Nephron progenitor cell (in vitro differentiated cells): ENCODE measurements around the gene FLT1.

Experiments used
- DNase-seq: peaks from one replicate; pipeline ENCODE4 v3.0.0; 2021
- H3K27ac Mint-ChIP-seq: 2 replicates; pipeline ENCODE4 v1.8.0; 2021; ENCODE audit warnings: mild to moderate bottlenecking, moderate library complexity, mixed read lengths
- H3K27me3 Mint-ChIP-seq: 2 replicates; pipeline ENCODE4 v1.8.0; 2021; ENCODE audit warnings: mild to moderate bottlenecking, low read depth, mixed read lengths; ENCODE audit not compliant: poor library complexity
- H3K36me3 Mint-ChIP-seq: 2 replicates; pipeline ENCODE4 v1.8.0; 2021; ENCODE audit warnings: low read depth, mixed read lengths
- H3K4me1 Mint-ChIP-seq: 2 replicates; pipeline ENCODE4 v1.8.0; 2021; ENCODE audit warnings: mixed read lengths
- H3K4me3 Mint-ChIP-seq: 2 replicates; pipeline ENCODE4 v1.8.0; 2021; ENCODE audit warnings: mild to moderate bottlenecking, moderate library complexity, mixed read lengths
- H3K9me3 Mint-ChIP-seq: 2 replicates; pipeline ENCODE4 v1.8.0; 2021; ENCODE audit warnings: mild to moderate bottlenecking, moderate library complexity, mixed read lengths
- TF ChIP-seq, protein P1 (sequence below): fragments of 200-600 bp; sonication (generic); IDR thresholded peaks from 2 replicates; pipeline ENCODE4 v1.5.0; 2021; ENCODE audit warnings: antibody characterized with exemption

FLT1 gene

DNA sequence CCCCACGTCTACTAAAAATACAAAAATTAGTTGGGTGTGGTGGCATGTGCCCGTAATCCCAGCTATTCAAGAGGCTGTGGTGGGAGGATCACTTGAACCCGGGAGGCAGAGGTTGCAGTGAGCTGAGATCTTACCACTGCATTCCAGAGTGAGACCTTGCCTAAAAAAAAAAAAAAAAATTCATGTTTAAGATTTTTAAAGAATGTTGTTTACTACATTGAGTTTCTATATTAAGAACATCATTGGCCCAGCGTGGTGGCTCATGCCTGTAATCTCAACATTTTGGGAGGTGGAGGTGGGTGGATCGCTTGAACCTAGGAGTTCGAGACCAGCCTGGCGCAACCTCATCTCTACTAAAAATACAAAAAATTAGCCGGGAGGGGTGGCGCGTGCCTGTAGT lies 31.9 kb upstream of the FLT1 start:
- Mint-ChIP-seq H3K36me3 (no peaks in the 10 kb centered on the region), H3K27me3 (peaks cover 29% of the 10 kb centered on the region), H3K4me3 (no peak overlapping the region), H3K9me3 (no peaks in the 10 kb centered on the region), H3K4me1 (peaks cover 6% of the 10 kb centered on the region), H3K27ac (no peak overlapping the region)
- DNase-seq: no peak
- TF ChIP-seq, protein P1, sequence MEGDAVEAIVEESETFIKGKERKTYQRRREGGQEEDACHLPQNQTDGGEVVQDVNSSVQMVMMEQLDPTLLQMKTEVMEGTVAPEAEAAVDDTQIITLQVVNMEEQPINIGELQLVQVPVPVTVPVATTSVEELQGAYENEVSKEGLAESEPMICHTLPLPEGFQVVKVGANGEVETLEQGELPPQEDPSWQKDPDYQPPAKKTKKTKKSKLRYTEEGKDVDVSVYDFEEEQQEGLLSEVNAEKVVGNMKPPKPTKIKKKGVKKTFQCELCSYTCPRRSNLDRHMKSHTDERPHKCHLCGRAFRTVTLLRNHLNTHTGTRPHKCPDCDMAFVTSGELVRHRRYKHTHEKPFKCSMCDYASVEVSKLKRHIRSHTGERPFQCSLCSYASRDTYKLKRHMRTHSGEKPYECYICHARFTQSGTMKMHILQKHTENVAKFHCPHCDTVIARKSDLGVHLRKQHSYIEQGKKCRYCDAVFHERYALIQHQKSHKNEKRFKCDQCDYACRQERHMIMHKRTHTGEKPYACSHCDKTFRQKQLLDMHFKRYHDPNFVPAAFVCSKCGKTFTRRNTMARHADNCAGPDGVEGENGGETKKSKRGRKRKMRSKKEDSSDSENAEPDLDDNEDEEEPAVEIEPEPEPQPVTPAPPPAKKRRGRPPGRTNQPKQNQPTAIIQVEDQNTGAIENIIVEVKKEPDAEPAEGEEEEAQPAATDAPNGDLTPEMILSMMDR: no peak

DNA sequence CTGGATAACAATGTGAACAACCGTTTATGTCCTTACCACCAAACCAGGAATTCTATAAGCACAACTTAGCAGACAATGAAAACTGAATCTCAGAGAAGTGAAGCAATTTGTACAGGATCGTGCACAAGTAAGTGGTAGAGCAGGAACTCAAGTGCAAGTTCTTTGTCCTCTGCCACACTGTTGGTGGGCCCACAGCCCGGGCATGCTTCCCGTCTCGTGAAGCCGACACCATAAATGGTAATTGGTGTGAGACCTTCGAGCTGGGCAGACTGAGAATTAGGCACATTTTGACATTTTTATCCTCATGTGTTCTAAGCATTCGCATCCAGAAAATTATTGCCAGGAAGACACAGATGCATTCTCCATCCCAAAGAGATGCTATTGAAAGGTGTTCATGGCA lies 27.9 kb upstream of the FLT1 start:
- Mint-ChIP-seq H3K36me3 (no peaks in the 10 kb centered on the region), H3K27ac (no peak overlapping the region), H3K9me3 (no peaks in the 10 kb centered on the region), H3K4me1 (peaks cover 6% of the 10 kb centered on the region), H3K4me3 (no peak overlapping the region), H3K27me3 (peaks cover 15% of the 10 kb centered on the region)
- no peak for DNase-seq
- TF ChIP-seq, protein P1: no peak

DNA sequence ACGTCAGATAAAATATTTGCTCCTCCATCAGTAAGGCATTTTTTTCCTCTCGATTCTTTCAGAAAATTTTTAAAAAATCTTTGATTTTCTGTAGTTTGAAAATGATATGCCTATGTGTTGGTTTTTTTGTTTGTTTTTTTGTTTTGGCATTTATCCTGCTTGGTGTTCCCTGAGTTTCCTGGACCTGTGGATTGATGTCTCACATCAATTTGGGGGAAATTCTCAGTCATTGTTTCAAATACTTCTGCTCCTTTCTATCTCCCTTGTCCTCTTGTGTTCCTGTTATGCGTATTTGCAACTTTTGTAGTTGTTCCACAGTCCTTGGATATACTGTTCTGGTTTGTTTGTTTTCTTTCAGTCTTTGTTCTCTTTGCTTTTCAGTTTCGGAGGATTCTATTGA lies 18.8 kb upstream of the FLT1 start:
- H3K4me1 Mint-ChIP-seq: no peaks in the 10 kb centered on the region
- TF ChIP-seq, protein P1: no peak
- peaks cover 15% of the 10 kb centered on the region for H3K27me3 Mint-ChIP-seq
- H3K27ac Mint-ChIP-seq: no peak overlapping the region
- no peak overlapping the region for H3K4me3 Mint-ChIP-seq
- peaks cover 5% of the 10 kb centered on the region for H3K36me3 Mint-ChIP-seq
- peaks cover 24% of the 10 kb centered on the region for H3K9me3 Mint-ChIP-seq
- no peak for DNase-seq

DNA sequence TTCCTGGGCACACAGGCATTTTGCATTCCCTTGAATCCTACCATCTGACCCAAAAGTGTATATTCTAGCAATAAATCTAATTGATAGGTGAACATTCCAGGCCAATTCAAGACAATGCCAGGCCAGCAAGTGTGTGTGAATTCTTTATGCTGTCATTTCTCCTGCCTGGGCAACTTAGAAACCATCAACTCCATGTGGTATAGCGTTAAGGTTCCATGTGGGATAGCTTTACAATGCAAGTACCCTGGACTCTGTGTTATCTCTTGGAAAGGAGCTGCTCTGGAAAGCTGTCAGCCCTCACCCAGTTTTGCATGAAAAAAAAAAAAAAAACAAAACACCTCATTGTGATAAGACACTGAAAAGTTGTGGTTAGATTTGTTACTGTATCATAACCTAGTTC lies 15.6 kb upstream of the FLT1 start:
- H3K4me3 Mint-ChIP-seq: no peak overlapping the region
- H3K27me3 Mint-ChIP-seq: peaks cover 19% of the 10 kb centered on the region
- TF ChIP-seq, protein P1: no peak
- H3K4me1 Mint-ChIP-seq: no peaks in the 10 kb centered on the region
- DNase-seq: no peak
- H3K36me3 Mint-ChIP-seq: peaks cover 5% of the 10 kb centered on the region
- peaks cover 24% of the 10 kb centered on the region for H3K9me3 Mint-ChIP-seq
- H3K27ac Mint-ChIP-seq: no peak overlapping the region

DNA sequence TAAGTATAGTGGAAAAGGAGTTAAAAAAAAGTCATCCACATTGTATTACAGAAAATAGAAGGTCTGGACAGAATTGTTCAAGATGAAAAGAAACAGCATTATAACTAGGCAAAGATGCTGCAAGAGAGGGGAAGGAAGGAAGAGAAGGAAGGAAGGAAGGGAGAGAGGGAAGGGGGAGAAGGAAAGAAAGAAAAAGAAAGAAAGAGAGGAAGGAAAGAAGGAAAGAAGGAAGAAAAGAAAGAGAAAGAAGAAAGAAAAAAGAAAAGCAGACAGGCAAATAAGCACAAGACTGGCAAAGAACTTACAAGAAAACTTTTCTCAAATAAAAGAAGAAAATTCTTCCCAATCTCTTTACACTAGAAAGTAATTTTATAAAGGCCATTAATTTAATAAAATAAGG lies 15.1 kb upstream of the FLT1 start:
- peaks cover 5% of the 10 kb centered on the region for H3K36me3 Mint-ChIP-seq
- no peak for DNase-seq
- peaks cover 19% of the 10 kb centered on the region for H3K27me3 Mint-ChIP-seq
- no peak overlapping the region for H3K4me3 Mint-ChIP-seq
- H3K27ac Mint-ChIP-seq: no peak overlapping the region
- TF ChIP-seq, protein P1: no peak
- peaks cover 20% of the 10 kb centered on the region for H3K9me3 Mint-ChIP-seq
- H3K4me1 Mint-ChIP-seq: no peaks in the 10 kb centered on the region

DNA sequence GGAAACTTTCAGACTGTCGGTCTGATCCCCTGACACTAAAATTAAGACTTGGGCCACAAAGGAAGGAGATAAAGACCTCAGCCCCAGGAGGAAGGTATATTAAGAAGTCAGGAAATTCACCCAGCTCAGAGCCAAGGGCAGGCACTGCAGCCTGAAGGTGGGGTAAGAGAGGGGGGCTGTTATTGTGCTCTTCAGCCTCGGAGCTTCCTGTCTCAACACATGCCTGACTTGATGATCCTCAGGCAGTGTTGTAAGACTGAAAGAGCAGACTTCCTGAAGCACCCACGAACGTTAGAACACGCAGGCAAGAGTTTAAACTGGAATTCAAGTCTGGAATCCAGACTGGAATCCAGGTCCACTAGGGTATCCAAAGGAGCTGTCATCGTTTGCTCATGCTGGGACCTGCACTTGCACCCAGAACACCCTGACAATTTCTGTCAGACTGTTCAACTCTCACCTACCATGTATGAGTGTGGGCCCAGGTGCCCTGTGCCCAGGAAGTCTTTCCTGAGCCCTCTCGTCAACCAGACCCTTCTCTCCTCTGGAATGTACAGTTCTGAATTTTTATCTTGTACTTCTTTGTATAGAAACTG lies 10.7 kb upstream of the FLT1 start:
- H3K9me3 Mint-ChIP-seq: no peaks in the 10 kb centered on the region
- H3K4me1 Mint-ChIP-seq: peaks cover 11% of the 10 kb centered on the region
- peaks cover 17% of the 10 kb centered on the region for H3K27me3 Mint-ChIP-seq
- H3K27ac Mint-ChIP-seq: no peak overlapping the region
- no peak overlapping the region for H3K4me3 Mint-ChIP-seq
- no peak for DNase-seq
- TF ChIP-seq, protein P1: no peak
- H3K36me3 Mint-ChIP-seq: no peaks in the 10 kb centered on the region
